Activated naive CD4-positive, alpha-beta T cell treated with anti-CD3 and anti-CD28 coated beads for 36 hours (primary cell): ENCODE results near the gene MUL1. TPM values are rescaled to one million over a fixed set of nuclear protein-coding genes. Genes with fewer than 3 reads are reported as not detected.

Experiments used
- CTCF ChIA-PET: fragments of 350-600 bp; sonication (Branson Sonifier 250); formaldehyde crosslinking; loops from one replicate; lab custom pipeline; 2021; ENCODE audit warnings: antibody characterized with exemption; lab: Charles Lee
- DNase-seq: peaks from one replicate; pipeline ENCODE4 v3.0.0-alpha.2; 2020
- H3K27ac Mint-ChIP-seq: one replicate; pipeline ENCODE4 v1.8.0; 2021; ENCODE audit warnings: mild to moderate bottlenecking, mixed read lengths
- H3K27me3 Mint-ChIP-seq: one replicate; pipeline ENCODE4 v1.8.0; 2021; ENCODE audit warnings: low read depth, mixed read lengths
- H3K36me3 Mint-ChIP-seq: one replicate; pipeline ENCODE4 v1.8.0; 2021; ENCODE audit warnings: low read depth, mixed read lengths
- H3K4me1 Mint-ChIP-seq: one replicate; pipeline ENCODE4 v1.8.0; 2021; ENCODE audit warnings: low read depth, mixed read lengths
- H3K4me3 Mint-ChIP-seq: one replicate; pipeline ENCODE4 v1.8.0; 2021; ENCODE audit warnings: mild to moderate bottlenecking, moderate library complexity, mixed read lengths
- H3K9me3 Mint-ChIP-seq: one replicate; pipeline ENCODE4 v1.8.0; 2021; ENCODE audit warnings: mixed read lengths
- intact Hi-C: fragments of 100-400 bp; cut with micrococcal nuclease; formaldehyde crosslinking; loops from one replicate; pipeline ENCODE4 v1.15.1; 2023
- total RNA-seq, 2 experiments: library from RNA; stranded (reverse); gene quantifications; one replicate each; pipeline ENCODE4 v1.2.3, GENCODE V29; 2021

The MUL1 gene
- total RNA-seq, 2 experiments from 2014 or later = 10.9 to 12.1 TPM

GRCh38 chr1:20493309-20493708, 14.6 kb downstream of the MUL1 start:
- H3K27ac Mint-ChIP-seq = no peak overlapping the region

DNA sequence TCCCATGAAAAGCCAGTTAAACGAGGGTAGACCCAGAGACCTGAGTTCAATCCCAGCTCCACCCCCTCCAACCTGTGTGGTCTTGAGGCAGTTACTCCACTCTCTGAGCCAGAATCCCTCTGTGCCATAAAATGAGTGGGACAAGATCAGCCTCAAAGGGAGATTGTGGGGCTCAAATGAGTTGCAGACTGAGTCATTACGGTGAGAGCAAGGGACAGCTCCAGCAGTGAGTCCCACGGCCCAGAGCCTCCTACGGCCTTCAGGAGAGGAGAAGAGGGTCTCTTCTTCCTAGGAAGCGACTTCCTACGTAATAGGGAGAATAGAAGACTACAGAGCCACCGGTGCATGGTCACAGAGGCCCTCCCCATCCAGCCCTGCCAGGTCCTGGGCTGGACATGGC, 15.2 kb downstream of the MUL1 start:
- Mint-ChIP-seq H3K36me3 (peaks cover 3% of the 10 kb centered on the region), H3K4me1 (peaks cover 2% of the 10 kb centered on the region), H3K4me3 (no peak overlapping the region), H3K27ac (no peak overlapping the region), H3K27me3 (peaks cover 6% of the 10 kb centered on the region), H3K9me3 (no peaks in the 10 kb centered on the region)
- intact Hi-C loops = loop anchor here (1.0 to 5.0 kb wide), 2 partner anchors 279 to 575 kb away; no protein-coding TSS in a partner anchor
- DNase-seq = no peak
- CTCF ChIA-PET = interaction anchor here (0.8 to 7.8 kb wide), 8 partner anchors 19 to 278 kb away, joined by 3 to 98 read pairs (median 4); no protein-coding TSS in a partner anchor

More at GRCh38 chr1:20493309-20493708, 14.6 kb downstream of the MUL1 start:
- Mint-ChIP-seq H3K4me1 (peaks cover 2% of the 10 kb centered on the region), H3K27me3 (peaks cover 4% of the 10 kb centered on the region), H3K9me3 (no peaks in the 10 kb centered on the region), H3K4me3 (no peak overlapping the region), H3K36me3 (peaks cover 3% of the 10 kb centered on the region)
- no peak for DNase-seq
- CTCF ChIA-PET = interaction anchor here (0.5 to 7.8 kb wide), 14 partner anchors 7 to 502 kb away, joined by 3 to 98 read pairs (median 4); partner anchors contain the start of gene CAMK2N1
- intact Hi-C loops = loop anchor here (1.0 to 5.0 kb wide), 2 partner anchors 280 to 576 kb away; no protein-coding TSS in a partner anchor

- H3K9me3 Mint-ChIP-seq = no peaks in the 10 kb centered on the region
- no peak overlapping the region for H3K4me3 Mint-ChIP-seq
- intact Hi-C loops = loop anchor here (5.0 kb wide), 1 partner anchor 575 kb away; no protein-coding TSS in a partner anchor
- DNase-seq = no peak
- CTCF ChIA-PET = interaction anchor here (0.8 to 7.8 kb wide), 7 partner anchors 18 to 277 kb away, joined by 3 to 98 read pairs (median 4); no protein-coding TSS in a partner anchor
- H3K4me1 Mint-ChIP-seq = peaks cover 2% of the 10 kb centered on the region
- no peak overlapping the region for H3K27ac Mint-ChIP-seq
- peaks cover 15% of the 10 kb centered on the region for H3K27me3 Mint-ChIP-seq
- peaks cover 3% of the 10 kb centered on the region for H3K36me3 Mint-ChIP-seq
Measured at GRCh38 chr1:20491866-20492265, 16.1 kb downstream of the MUL1 start.

DNA sequence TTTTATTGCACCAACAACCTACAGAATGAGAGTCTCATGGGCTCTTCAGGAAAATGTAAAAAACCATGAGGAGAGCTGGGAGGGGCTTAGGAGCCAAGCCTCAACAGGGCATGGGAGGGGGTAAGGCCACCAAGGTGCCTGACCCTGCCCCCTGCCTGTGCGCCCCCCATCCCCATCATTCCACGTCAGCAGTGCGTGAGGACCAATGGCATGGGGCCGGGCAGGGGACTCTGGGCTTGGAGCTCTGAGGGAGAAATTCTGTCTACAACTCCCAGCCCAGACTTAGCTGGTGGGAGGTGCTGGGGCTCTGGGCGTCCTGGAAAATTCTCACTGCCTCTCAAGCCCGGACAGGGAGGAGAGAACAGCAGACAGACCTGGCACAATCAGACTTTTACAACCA, 16.8 kb downstream of the MUL1 start:
- CTCF ChIA-PET = interaction anchor here (0.9 to 7.8 kb wide), 6 partner anchors 36 to 277 kb away, joined by 3 to 98 read pairs (median 4); no protein-coding TSS in a partner anchor
- peaks cover 2% of the 10 kb centered on the region for H3K4me1 Mint-ChIP-seq
- DNase-seq = no peak
- H3K9me3 Mint-ChIP-seq = no peaks in the 10 kb centered on the region
- H3K36me3 Mint-ChIP-seq = no peaks in the 10 kb centered on the region
- H3K27ac Mint-ChIP-seq = no peak overlapping the region
- H3K4me3 Mint-ChIP-seq = no peak overlapping the region
- H3K27me3 Mint-ChIP-seq = peaks cover 16% of the 10 kb centered on the region
- intact Hi-C loops = loop anchor here (5.0 kb wide), 1 partner anchor 574 kb away; no protein-coding TSS in a partner anchor

DNA sequence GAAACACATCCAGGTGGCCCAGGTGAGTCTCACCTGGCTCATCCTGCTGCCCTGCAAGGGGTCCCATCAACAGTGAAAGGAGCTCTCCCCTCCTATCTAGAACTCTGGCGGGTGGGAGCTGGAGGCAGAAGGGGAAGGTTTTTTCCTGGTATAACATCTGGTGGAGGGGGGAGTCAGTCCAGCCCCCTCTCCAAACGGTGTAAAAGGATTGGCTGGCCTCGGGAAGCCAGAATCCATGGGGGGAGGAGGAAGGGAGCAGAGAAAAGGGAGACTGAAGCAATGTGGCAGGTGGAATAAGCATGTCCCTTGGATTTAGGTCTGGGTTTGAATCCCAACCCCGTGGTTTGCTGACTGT, 20.7 kb downstream of the MUL1 start:
- Mint-ChIP-seq H3K4me3 (peak overlapping the region; percentile 15), H3K36me3 (no peaks in the 10 kb centered on the region), H3K4me1 (peaks cover 13% of the 10 kb centered on the region), H3K9me3 (no peaks in the 10 kb centered on the region), H3K27me3 (peaks cover 35% of the 10 kb centered on the region), H3K27ac (no peak overlapping the region)
- DNase-seq = no peak
- intact Hi-C loops = no loop called here
- CTCF ChIA-PET = interaction anchor here (0.7 kb wide), 1 partner anchor 45 kb away, joined by 3 read pairs; no protein-coding TSS in a partner anchor

GRCh38 chr1:20486457-20487235, 21.3 kb downstream of the MUL1 start:
- Mint-ChIP-seq H3K27me3 (peaks cover 35% of the 10 kb centered on the region), H3K4me3 (peak overlapping the region; percentile 41), H3K27ac (no peak overlapping the region), H3K9me3 (no peaks in the 10 kb centered on the region), H3K36me3 (no peaks in the 10 kb centered on the region), H3K4me1 (peaks cover 13% of the 10 kb centered on the region)
- CTCF ChIA-PET = interaction anchor here (0.7 to 0.8 kb wide), 2 partner anchors 7 to 274 kb away, joined by 3 read pairs; no protein-coding TSS in a partner anchor
- intact Hi-C loops = no loop called here
- DNase-seq = no peak

- Mint-ChIP-seq H3K27me3 (peaks cover 40% of the 10 kb centered on the region), H3K9me3 (no peaks in the 10 kb centered on the region), H3K4me3 (peak within 1 kb of the TSS; percentile 74), H3K36me3 (no peaks in the 10 kb centered on the region), H3K4me1 (peaks cover 13% of the 10 kb centered on the region), H3K27ac (no peak within 1 kb of the TSS)
- intact Hi-C loops = no loop called here
- peak; percentile 66 for DNase-seq
- CTCF ChIA-PET = interaction anchor here (0.7 to 0.8 kb wide), 2 partner anchors 8 to 274 kb away, joined by 3 read pairs; no protein-coding TSS in a partner anchor
Measured at GRCh38 chr1:20485527-20486456, 22.2 kb downstream of the MUL1 start, which contains the start of gene CAMK2N1. Gene CAMK2N1 (minus strand): TSS chr1:20486210. CDS start chr1:20485379, 831 bp downstream.

- Mint-ChIP-seq H3K4me1 (peaks cover 13% of the 10 kb centered on the region), H3K27ac (peak overlapping the region; percentile 24), H3K4me3 (peak overlapping the region; percentile 62), H3K27me3 (peaks cover 48% of the 10 kb centered on the region), H3K9me3 (no peaks in the 10 kb centered on the region), H3K36me3 (no peaks in the 10 kb centered on the region)
- intact Hi-C loops = no loop called here
- CTCF ChIA-PET = interaction anchor here (0.7 to 2.2 kb wide), 4 partner anchors 9 to 54 kb away, joined by 3 to 7 read pairs (median 5); no protein-coding TSS in a partner anchor
- DNase-seq = no peak
Measured at GRCh38 chr1:20484519-20485462, 23.2 kb downstream of the MUL1 start.

- Mint-ChIP-seq H3K27me3 (peaks cover 51% of the 10 kb centered on the region), H3K36me3 (no peaks in the 10 kb centered on the region), H3K4me1 (peaks cover 13% of the 10 kb centered on the region), H3K9me3 (no peaks in the 10 kb centered on the region), H3K4me3 (peak overlapping the region; percentile 62), H3K27ac (peak overlapping the region; percentile 24)
- CTCF ChIA-PET = interaction anchor here (0.7 to 2.2 kb wide), 8 partner anchors 9 to 271 kb away, joined by 3 to 7 read pairs (median 4); no protein-coding TSS in a partner anchor
- intact Hi-C loops = no loop called here
- DNase-seq = no peak
Measured at GRCh38 chr1:20483833-20484518, 24.0 kb downstream of the MUL1 start.

DNA sequence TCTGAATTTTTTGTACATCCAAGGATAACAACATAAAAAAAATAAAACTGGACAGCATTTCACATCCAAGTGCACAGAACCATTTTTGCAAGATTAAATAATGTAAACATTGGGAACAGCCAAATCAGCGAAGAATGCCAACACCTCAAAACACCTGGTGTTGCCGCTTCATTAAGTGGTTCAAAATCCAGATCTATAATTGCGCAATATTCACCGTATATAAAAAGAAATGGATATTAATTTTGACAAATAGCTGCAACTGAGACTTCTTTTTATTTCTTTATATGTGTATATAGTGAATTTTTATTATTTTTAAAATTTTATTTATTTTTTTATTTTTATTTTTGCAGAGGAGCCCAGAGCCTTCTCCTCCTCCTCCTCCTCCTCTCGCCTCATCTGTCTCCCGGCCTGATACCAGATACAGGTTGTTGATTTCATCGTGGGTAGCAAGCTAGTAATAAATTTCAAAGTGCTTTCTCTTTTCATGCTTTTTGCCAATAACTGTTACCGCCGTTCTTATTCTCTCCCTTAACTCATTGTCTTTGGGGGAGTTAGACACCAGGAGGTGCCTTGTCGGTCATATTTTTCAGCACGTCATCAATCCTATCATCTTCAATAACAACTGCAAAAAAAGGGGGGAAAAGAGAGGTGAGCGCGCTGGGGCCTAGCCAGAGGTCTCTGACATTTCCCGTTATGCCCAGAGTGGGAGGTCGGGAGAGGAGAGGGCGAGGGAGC, 24.7 kb downstream of the MUL1 start:
- peaks cover 13% of the 10 kb centered on the region for H3K4me1 Mint-ChIP-seq
- intact Hi-C loops = no loop called here
- H3K27me3 Mint-ChIP-seq = peaks cover 48% of the 10 kb centered on the region
- CTCF ChIA-PET = interaction anchor here (0.7 to 2.2 kb wide), 6 partner anchors 11 to 271 kb away, joined by 3 to 7 read pairs (median 4); no protein-coding TSS in a partner anchor
- no peaks in the 10 kb centered on the region for H3K36me3 Mint-ChIP-seq
- H3K9me3 Mint-ChIP-seq = no peaks in the 10 kb centered on the region
- H3K4me3 Mint-ChIP-seq = no peak overlapping the region
- DNase-seq = no peak
- H3K27ac Mint-ChIP-seq = no peak overlapping the region
